AG04449 (cell line): ENCODE data around the gene KBTBD2.

Experiments used
- CTCF ChIA-PET: fragments of 350-600 bp; formaldehyde crosslinking; extraction: SDS; loops from one replicate; lab custom pipeline; 2021; ENCODE audit warnings: antibody characterized with exemption; lab: Yijun Ruan, JAX
- POLR2A ChIA-PET: fragments of 400-600, 350-600 bp; formaldehyde crosslinking; extraction: SDS; loops from one replicate; lab custom pipeline; 2020; ENCODE audit warnings: antibody characterized with exemption, inconsistent platforms; lab: Yijun Ruan, JAX
- DNase-seq: peaks from one replicate; pipeline ENCODE4 v3.0.0-alpha.2; 2010; ENCODE audit warnings: low read depth, low spot score
- H3K4me3 ChIP-seq: 2 replicates; pipeline ENCODE4 v1.5.1; 2011; ENCODE audit warnings: low read depth, mild to moderate bottlenecking, control low read depth, low read length
- CTCF ChIP-seq: IDR thresholded peaks from one replicate; pipeline ENCODE4 v1.5.1; 2011; ENCODE audit warnings: mild to moderate bottlenecking, moderate library complexity, low read length, control low read depth, inconsistent platforms; ENCODE audit not compliant: insufficient read depth; ENCODE audit errors: missing control alignments

KBTBD2 gene

GRCh38 chr7:32891800-32892520 lies 400 bp upstream of the KBTBD2 start:
- no peak for DNase-seq
- ChIA-PET CTCF (interaction anchor here (1.5 to 1.6 kb wide), 2 partner anchors 9 to 46 kb away, joined by 3 read pairs; no protein-coding TSS in a partner anchor), POLR2A (interaction anchor here (0.6 to 1.8 kb wide), 2 partner anchors 13 to 170 kb away, joined by 3 to 8 read pairs; partner anchors contain the start of gene NT5C3A)
- TF ChIP-seq CTCF = no peak
- peak overlapping the region; percentile 83 for H3K4me3 ChIP-seq

- peak overlapping the region; percentile 83 for H3K4me3 ChIP-seq
- ChIA-PET POLR2A (interaction anchor here (1.8 kb wide), 1 partner anchor 172 kb away, joined by 8 read pairs; the partner anchor contains the start of gene NT5C3A), CTCF (interaction anchor here (0.9 to 3.0 kb wide), 4 partner anchors 8 to 217 kb away, joined by 3 to 11 read pairs (median 4); partner anchors contain the start of gene RP9)
- no peak for DNase-seq
- no peak for TF ChIP-seq CTCF
Observed at GRCh38 chr7:32890793-32891042, 842 bp downstream of the KBTBD2 start.

GRCh38 chr7:32890010-32890792 lies 1.4 kb downstream of the KBTBD2 start:
- ChIA-PET CTCF (interaction anchor here (0.9 to 3.1 kb wide), 7 partner anchors 7 to 218 kb away, joined by 3 to 13 read pairs (median 5); partner anchors contain the start of gene RP9), POLR2A (interaction anchor here (0.9 kb wide), 1 partner anchor 172 kb away, joined by 3 read pairs; the partner anchor contains the start of gene NT5C3A)
- no peak for TF ChIP-seq CTCF
- H3K4me3 ChIP-seq = peak overlapping the region; percentile 83
- DNase-seq = no peak

- ChIA-PET CTCF (interaction anchor here (3.0 to 3.1 kb wide), 2 partner anchors 42 to 220 kb away, joined by 11 to 13 read pairs; partner anchors contain the start of gene RP9), POLR2A (no interaction called here)
- no peak overlapping the region for H3K4me3 ChIP-seq
- TF ChIP-seq CTCF = no peak
- no peak for DNase-seq
Observed at GRCh38 chr7:32888505-32888904, 3.1 kb downstream of the KBTBD2 start.

- ChIA-PET POLR2A (no interaction called here), CTCF (interaction anchor here (1.2 to 3.1 kb wide), 2 partner anchors 41 to 86 kb away, joined by 4 to 13 read pairs; no protein-coding TSS in a partner anchor)
- H3K4me3 ChIP-seq = no peak overlapping the region
- no peak for DNase-seq
- no peak for TF ChIP-seq CTCF
Observed at GRCh38 chr7:32887395-32887794, 4.2 kb downstream of the KBTBD2 start.
